ENCODE data around the gene STAC2.

STAC2 gene

GRCh38 chr17:39231591-39232551 is 6.1 kb upstream of the STAC2 start:
- peak; percentile 71 for DNase-seq

DNA sequence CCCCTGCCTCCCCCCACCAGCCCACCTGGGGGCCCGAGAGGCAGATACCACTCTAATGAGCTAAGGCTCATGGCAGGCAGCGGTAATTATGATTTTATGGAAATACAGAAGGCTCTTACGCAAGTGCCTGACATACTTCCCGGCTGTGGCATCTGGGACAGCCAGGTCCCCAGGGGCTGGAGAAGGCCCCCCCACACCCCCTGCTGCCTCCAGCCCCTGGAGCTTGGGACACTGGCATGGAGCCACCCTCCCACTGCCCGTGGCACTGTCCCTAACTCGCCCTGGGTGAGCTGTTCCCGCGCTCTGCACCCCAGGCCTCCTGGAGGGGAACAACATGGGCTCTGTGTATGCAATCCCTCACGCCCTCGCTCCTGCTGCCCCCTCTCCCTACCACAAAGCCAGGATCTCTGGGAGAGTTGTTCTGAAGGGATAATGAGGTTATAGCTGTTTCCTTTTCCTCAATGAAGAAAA is 5.4 kb upstream of the STAC2 start:
- DNase-seq: no peak

- DNase-seq: no peak
Measured at GRCh38 chr17:39230361-39230760, 4.6 kb upstream of the STAC2 start.

DNA sequence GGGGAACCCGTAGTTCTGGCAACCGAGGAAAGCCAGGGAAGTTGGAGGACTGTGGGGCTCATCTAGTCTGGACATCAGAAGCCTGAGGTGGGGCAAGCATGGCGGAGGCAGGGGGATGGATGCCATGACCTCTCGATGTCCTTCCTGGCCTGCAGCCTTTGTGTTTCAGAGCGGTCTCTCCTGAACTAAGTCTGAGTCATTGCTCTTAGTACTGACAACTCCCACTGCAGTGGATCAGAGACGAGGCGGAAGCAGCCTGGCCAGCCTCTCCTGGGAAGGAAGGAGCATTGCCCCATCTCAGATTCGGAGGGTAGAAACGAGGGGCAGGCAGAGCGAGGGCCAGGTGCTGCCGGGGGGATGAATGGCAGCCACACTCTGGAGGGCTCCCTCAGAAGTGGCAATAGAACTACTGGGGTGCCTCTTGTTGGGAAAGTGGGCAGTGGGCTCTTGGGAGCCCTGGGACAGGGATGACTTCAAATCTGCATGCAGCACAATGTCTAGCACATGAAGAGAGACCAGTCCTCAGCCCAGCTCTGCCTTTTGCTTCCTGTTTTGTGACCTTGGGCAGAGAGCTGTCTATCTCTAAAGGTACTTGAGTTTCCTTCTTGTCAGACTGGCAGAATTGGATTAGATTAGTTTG is 3.6 kb upstream of the STAC2 start:
- DNase-seq: no peak

DNA sequence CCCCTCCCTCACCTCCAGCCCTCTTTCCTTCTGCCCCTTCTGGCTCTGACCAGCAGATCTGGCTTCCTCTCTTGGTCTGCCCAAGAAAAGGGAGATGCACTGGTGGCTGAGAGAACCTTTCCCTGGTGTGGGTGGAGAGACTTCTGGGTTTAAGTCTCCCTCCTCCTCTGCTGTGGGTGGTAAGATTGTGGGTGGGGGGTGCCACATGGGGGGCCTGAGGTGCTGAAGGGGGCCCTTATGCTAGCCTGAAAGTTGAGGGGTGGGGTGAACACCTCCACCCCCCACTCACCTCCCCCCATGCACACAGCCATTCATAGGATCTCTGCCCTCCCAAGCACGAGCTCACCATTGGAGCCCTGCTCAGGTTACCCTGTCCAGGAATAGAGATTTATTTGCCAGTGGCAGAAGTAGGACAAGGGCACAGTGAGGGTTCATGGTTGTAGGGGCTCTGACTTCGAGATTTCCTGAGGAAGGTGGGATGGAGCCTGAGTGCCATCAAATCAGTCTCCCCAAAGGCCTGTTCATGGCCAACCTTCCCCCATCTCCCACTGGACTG is 1.7 kb upstream of the STAC2 start:
- no peak for DNase-seq

- DNase-seq: peak; percentile 62
Measured at GRCh38 chr17:39225959-39226683, 376 bp upstream of the STAC2 start.

GRCh38 chr17:39224778-39225307 is 902 bp downstream of the STAC2 start:
- DNase-seq: no peak

GRCh38 chr17:39223907-39224777 is 1.6 kb downstream of the STAC2 start:
- DNase-seq: no peak

GRCh38 chr17:39222866-39223834 is 2.6 kb downstream of the STAC2 start:
- DNase-seq: no peak

DNA sequence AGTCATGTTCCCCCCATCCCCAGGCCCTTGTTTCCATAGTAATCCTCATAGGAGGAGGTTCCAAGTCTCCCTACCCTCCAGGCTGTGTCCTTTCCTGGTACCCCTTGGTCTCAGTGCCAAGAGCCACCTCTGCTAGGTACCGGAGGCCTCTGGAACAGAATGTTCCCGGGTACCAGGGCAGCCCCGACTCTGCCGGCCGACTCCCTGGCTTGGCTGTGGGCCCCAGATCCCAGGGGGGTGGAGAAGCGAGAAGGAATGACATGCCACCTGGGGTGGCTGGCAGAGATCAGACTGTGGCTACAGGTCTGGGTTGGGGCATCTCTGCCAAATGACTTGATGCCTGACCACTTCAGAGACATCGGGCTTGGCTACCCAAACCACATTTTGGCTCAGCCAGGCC is 3.6 kb downstream of the STAC2 start:
- DNase-seq: no peak

- DNase-seq: no peak
Measured at GRCh38 chr17:39221572-39221971, 4.2 kb downstream of the STAC2 start.

DNA sequence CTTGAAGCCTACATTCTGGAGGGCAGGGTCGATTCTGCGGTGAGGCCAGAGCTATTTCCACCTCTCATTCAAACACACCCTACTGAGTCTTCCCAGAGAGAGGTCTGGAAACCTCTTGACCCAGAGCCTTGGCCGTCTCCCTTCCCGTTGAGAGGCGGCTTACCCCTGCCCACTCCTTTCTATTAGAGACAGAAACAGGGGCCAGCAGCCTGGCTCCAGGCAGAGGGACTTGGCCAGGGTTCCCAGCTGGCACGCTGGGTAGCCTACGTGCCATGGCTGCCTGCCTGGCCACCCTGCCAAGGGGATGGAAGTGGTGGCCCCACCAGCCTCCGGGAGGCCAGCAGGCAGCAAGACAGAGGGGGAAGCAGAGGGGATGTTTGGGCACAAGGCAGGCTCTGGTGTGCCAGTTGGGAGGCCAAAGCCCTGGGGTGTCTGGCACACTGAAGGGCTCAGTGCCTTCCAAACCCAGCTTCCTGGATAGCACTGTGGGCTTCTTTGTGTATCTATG is 6.0 kb downstream of the STAC2 start:
- no peak for DNase-seq

GRCh38 chr17:39218906-39219305 is 6.8 kb downstream of the STAC2 start:
- DNase-seq: no peak

GRCh38 chr17:39217734-39218369 is 7.9 kb downstream of the STAC2 start:
- DNase-seq: no peak

GRCh38 chr17:39213852-39214251 is 11.9 kb downstream of the STAC2 start:
- no peak for DNase-seq

- DNase-seq: no peak
Measured at GRCh38 chr17:39212841-39213480, 12.8 kb downstream of the STAC2 start.

GRCh38 chr17:39212195-39212810 is 13.4 kb downstream of the STAC2 start:
- DNase-seq: no peak

- DNase-seq: no peak
Measured at GRCh38 chr17:39210093-39210434, 15.7 kb downstream of the STAC2 start.
